Transverse colon (tissue), 3 donors: ENCODE data around the gene FRAS1.

Experiments
- CTCF ChIP-seq, 5 experiments: fragments of 200-600 bp in 3 of 5; fragments of 450-650 bp in 2 of 5; sonication (generic) in 3 of 5; IDR thresholded peaks; 1 replicate in 2 of 5; 2 replicates in 3 of 5; pipeline ENCODE4 v1.5.1; 2016 to 2017; ENCODE audit warnings: antibody characterized with exemption in 5 of 5, inconsistent platforms in 3 of 5, mild to moderate bottlenecking in 2 of 5, moderate library complexity in 1 of 5
- EP300 ChIP-seq: sonication (generic); formaldehyde crosslinking; IDR thresholded peaks from one replicate; pipeline ENCODE4 v1.6.1; 2017; ENCODE audit warnings: antibody characterized with exemption, low read depth

- TF ChIP-seq CTCF (IDR thresholded peaks at IDR 0.05) (no peak), EP300 (no peak)
These were observed 252.2 kb downstream of the FRAS1 start for GRCh38 chr4:78309352-78309751.
